B cell (primary cell): ENCODE data around the gene CDC42EP4.

Experiments
- EZH2 ChIP-seq: IDR thresholded peaks from 2 replicates; pipeline ENCODE4 v1.6.1; 2012; ENCODE audit warnings: borderline replicate concordance, low read depth, mild to moderate bottlenecking, moderate library complexity, low read length; ENCODE audit not compliant: insufficient read depth, poor library complexity, severe bottlenecking
- TF ChIP-seq, protein P1 (sequence below): fragments of 200-600 bp; IDR thresholded peaks from one replicate; pipeline ENCODE4 v1.8.0; 2022; ENCODE audit warnings: antibody characterized with exemption, mild to moderate bottlenecking

DNA sequence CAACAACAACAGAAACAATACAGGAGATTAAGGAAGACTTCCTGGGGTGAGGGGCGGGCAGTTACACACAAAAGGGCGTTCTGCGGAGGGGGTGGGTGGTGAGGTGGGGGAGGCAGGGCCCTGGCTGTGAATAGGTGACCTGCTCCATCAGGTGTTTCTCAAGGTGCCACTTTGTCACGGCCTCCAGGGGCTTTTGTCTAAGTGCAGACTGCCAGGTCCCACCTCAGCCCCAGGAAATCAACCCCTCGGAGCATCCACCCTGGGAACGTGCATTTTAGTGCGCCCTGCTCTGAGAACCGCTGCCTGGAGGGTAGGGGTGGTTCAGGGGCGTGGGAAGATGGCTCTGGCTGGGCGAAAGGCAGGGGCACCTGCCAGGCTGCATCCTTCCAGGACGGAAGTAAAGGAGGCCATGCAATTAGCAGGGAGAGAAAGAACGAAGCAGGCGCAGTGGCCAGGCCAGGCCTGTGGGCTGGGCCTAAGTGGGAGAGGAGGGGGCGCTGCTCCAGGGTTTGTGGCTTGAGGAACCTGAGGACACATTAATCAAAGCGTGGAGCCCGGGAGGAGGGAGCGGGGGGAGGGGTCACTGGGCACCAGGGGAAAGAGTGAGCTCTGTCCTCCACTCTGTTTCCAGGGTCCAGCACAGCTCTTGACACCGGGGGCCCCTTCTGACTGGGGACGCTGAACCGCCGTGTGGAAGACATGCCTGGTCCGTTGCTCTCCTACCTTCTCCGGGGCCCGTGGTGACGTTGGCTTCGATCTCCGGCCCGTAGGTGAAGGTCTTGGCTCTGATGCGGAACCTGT is 49.4 kb upstream of the CDC42EP4 start:
- TF ChIP-seq, protein P1, sequence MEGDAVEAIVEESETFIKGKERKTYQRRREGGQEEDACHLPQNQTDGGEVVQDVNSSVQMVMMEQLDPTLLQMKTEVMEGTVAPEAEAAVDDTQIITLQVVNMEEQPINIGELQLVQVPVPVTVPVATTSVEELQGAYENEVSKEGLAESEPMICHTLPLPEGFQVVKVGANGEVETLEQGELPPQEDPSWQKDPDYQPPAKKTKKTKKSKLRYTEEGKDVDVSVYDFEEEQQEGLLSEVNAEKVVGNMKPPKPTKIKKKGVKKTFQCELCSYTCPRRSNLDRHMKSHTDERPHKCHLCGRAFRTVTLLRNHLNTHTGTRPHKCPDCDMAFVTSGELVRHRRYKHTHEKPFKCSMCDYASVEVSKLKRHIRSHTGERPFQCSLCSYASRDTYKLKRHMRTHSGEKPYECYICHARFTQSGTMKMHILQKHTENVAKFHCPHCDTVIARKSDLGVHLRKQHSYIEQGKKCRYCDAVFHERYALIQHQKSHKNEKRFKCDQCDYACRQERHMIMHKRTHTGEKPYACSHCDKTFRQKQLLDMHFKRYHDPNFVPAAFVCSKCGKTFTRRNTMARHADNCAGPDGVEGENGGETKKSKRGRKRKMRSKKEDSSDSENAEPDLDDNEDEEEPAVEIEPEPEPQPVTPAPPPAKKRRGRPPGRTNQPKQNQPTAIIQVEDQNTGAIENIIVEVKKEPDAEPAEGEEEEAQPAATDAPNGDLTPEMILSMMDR, result no peak
- TF ChIP-seq EZH2, result no peak
